Upper lobe of right lung (tissue), 1 donor: ENCODE results near the gene RBBP8NL. TPM values are rescaled to one million over a fixed set of nuclear protein-coding genes. Genes with fewer than 3 reads are reported as not detected.
A peak's percentile ranks its signal among the peaks of the same experiment; 100 is the strongest.

ENCODE experiments used
- ATAC-seq: fragments of 200-7000 bp; cut with Tn5 transposase; one replicate; pipeline ENCODE4 v1.9.1; 2020; ENCODE audit warnings: mild to moderate bottlenecking, moderate library complexity
- DNase-seq: peaks from one replicate; pipeline ENCODE4 v3.0.0-alpha.2; 2020
- H3K27ac ChIP-seq: fragments of 200-600 bp; one replicate; pipeline ENCODE4 v1.8.0; 2022
- H3K27me3 ChIP-seq: fragments of 200-600 bp; one replicate; pipeline ENCODE4 v1.8.0; 2022; ENCODE audit warnings: mild to moderate bottlenecking
- H3K36me3 ChIP-seq: fragments of 200-600 bp; one replicate; pipeline ENCODE4 v1.8.0; 2022
- H3K4me1 ChIP-seq: fragments of 200-600 bp; one replicate; pipeline ENCODE4 v1.8.0; 2022
- H3K4me3 ChIP-seq: fragments of 200-600 bp; one replicate; pipeline ENCODE4 v1.8.0; 2022; ENCODE audit warnings: mild to moderate bottlenecking
- H3K9me3 ChIP-seq: fragments of 200-600 bp; one replicate; pipeline ENCODE4 v1.8.0; 2022
- intact Hi-C: fragments of 100-400 bp; cut with DNase I; formaldehyde crosslinking; loops from one replicate; pipeline ENCODE4 v1.11.0; 2022
- total RNA-seq: library from RNA; stranded (reverse); fragmentation: NEBNext Ultra II Directional; extraction: Animal tissue kit (Norgen Biotek cat#: 25700); gene quantifications from one replicate; pipeline ENCODE4 v1.2.1, GENCODE V29; 2021
- TF ChIP-seq, protein P1 (sequence below): fragments of 200-600 bp; IDR thresholded peaks from one replicate; pipeline ENCODE4 v1.8.0; 2022; ENCODE audit warnings: antibody characterized with exemption
- donor health status: DM: no; HTN: yes; CAD: no; lungs with severe emphysema.

The RBBP8NL gene
- total RNA-seq, 1 donor from 2014 or later = 0.64 TPM

DNA sequence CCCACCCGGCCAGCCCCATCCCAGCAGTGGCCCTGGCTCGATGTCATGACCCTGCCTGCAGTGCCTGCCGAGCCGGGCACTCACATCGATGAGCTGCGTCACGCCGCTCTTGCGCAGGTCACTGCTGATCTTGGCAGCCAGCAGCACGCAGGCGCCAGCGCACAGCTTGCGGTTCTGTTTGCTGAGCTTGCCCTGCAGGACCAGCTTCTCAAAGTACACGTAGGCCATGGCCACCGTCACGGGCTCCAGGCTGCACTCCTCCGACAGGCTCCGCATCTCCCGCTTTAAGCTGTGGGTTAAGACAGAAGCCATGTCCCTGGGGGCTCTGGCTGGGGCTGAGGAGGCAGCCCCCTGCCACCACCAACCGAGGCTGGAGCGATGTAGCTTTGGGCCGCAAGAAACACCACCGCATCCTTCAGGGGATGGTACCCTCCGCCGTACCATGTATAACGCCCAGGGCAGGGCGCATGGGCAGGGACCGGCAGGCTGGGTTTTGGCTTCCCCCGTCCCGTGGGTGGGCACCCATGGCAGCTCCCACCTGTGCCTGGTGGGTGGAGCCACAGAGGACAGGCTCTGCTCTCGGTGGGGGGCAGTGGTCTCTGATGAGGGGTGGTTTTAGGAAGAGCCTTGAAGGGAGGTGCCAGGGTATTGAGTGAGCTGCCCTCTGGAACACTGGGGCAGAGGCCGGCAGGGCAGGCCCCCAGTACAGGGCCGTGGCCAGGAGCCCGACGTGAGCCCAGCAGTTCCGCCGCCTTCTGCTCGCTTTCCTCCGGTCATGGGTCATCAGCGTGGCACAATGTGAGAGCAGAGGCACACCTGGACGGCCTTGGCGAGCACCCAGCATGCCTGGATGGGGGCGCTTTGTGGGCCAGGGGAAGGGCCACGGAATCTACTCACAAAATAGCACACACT is 35.9 kb downstream of the RBBP8NL start:
- Histone ChIP-seq H3K36me3 (peaks cover 29% of the 10 kb centered on the region), H3K27ac (no peak overlapping the region), H3K4me1 (peaks cover 9% of the 10 kb centered on the region), H3K27me3 (no peaks in the 10 kb centered on the region), H3K9me3 (no peaks in the 10 kb centered on the region), H3K4me3 (no peak overlapping the region)
- TF ChIP-seq, protein P1, sequence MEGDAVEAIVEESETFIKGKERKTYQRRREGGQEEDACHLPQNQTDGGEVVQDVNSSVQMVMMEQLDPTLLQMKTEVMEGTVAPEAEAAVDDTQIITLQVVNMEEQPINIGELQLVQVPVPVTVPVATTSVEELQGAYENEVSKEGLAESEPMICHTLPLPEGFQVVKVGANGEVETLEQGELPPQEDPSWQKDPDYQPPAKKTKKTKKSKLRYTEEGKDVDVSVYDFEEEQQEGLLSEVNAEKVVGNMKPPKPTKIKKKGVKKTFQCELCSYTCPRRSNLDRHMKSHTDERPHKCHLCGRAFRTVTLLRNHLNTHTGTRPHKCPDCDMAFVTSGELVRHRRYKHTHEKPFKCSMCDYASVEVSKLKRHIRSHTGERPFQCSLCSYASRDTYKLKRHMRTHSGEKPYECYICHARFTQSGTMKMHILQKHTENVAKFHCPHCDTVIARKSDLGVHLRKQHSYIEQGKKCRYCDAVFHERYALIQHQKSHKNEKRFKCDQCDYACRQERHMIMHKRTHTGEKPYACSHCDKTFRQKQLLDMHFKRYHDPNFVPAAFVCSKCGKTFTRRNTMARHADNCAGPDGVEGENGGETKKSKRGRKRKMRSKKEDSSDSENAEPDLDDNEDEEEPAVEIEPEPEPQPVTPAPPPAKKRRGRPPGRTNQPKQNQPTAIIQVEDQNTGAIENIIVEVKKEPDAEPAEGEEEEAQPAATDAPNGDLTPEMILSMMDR = no peak
- ATAC-seq = no peak
- no peak for DNase-seq
- intact Hi-C loops = no loop called here

DNA sequence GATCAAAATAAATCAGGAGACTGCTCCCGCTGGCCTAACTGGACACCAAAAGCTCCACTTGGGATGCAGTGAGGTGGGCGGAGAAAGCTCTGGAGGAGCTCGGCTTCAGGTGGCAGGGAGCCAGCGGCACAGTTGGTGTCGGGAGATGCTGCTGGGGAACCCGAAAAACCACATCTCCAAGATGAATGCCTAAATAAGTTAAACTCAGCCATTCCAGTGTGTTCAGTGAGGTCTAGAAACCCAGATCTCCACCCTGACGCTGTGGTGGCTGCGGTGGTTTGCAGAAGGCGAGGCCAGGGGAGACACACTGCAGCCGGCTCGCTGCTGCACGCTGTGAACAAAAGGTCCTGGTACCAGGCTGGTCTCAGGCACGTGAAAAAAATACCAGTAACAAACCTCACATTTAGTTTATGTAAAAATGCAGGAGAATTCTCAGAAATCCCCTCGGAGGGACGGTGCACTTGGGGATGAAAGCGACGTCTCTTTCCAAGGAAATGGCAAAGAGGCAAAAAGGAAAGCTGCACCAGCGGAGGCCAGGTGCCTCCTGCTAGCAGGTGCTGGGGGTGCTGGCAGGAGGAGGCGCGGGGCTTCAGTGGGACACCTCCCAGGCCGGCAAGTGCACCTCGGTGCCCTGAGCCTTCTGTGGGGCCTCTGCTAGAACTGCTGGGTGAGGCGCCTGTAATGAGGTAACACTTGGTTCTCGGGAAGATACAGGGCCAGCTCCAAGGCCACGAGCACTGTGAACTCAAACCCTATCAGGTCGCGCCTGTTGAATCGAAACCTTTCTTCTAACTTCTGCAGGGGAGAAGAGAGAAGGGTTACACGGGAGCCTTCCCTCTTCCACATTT is 36.8 kb downstream of the RBBP8NL start:
- DNase-seq = no peak
- no peaks in the 10 kb centered on the region for H3K9me3 ChIP-seq
- no peak for ATAC-seq
- TF ChIP-seq, protein P1 = no peak
- H3K4me1 ChIP-seq = peaks cover 9% of the 10 kb centered on the region
- no peak overlapping the region for H3K27ac ChIP-seq
- intact Hi-C loops = no loop called here
- no peak overlapping the region for H3K4me3 ChIP-seq
- peaks cover 29% of the 10 kb centered on the region for H3K36me3 ChIP-seq
- H3K27me3 ChIP-seq = no peaks in the 10 kb centered on the region

DNA sequence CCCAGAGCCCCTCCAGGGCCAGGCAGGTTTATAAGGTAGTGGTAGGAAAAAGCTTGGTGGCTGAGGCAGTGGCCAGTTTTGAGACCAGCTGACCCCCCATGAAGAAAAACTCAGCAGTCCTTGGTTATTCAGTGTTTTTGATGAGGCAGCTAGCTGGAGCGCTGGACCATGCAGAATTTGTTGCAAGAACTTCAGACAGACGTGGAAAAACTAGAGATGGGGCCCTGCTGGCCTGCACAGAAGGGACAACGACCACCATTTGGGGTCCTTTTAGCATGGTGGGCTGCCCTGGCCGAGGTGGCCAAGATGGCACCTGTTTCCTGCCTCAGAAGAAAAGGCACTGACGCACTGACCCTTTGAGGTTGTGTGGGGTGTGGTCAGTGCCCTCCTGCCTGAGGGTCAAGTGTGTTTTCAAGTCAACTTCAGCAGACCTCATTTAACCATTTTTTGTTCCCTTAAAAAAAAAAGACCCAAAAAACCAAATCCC is 37.7 kb downstream of the RBBP8NL start:
- H3K4me1 ChIP-seq = peaks cover 9% of the 10 kb centered on the region
- H3K9me3 ChIP-seq = no peaks in the 10 kb centered on the region
- no peak overlapping the region for H3K4me3 ChIP-seq
- intact Hi-C loops = no loop called here
- H3K27ac ChIP-seq = no peak overlapping the region
- H3K27me3 ChIP-seq = no peaks in the 10 kb centered on the region
- ATAC-seq (no peak), DNase-seq (no peak)
- TF ChIP-seq, protein P1 = no peak
- peaks cover 29% of the 10 kb centered on the region for H3K36me3 ChIP-seq

DNA sequence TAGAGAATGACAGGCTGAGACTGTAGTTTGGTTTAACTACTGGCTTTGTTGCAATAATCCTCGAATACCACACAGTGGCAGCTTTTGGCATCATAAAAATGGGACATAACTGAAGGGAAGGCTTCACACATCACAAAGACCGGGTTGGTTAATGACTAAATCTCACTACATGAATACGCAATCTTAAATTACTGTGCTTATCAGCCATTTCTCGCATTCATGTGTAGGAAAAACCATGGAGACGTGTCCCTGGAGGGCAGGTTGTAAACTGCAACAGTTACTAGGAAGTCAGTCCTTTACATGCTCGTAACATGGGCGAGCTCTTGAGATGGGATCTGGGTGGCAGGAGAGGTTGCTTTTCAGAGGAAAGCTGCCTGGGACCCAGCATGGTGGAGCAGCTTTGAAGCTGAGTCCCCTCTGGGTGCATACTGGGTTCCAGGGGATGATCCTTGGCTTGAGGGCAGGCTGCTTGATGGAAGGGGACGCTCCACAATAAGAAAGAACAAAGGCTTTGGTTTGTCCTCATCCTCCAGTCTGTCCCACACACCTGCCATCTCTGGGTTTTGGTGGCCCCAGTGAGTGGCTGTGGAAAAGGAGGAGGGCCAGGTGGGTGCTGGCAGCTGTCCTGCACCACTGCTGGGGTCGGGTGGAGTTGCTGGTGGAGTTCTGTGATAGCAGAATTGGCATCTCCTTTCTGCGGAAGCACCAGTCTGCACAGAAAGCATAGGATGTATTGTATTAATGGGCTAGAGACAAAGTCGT is 38.3 kb downstream of the RBBP8NL start:
- TF ChIP-seq, protein P1 = no peak
- intact Hi-C loops = no loop called here
- Histone ChIP-seq H3K27ac (no peak overlapping the region), H3K4me1 (peaks cover 9% of the 10 kb centered on the region), H3K4me3 (no peak overlapping the region), H3K27me3 (no peaks in the 10 kb centered on the region), H3K36me3 (peaks cover 29% of the 10 kb centered on the region), H3K9me3 (no peaks in the 10 kb centered on the region)
- no peak for DNase-seq
- ATAC-seq = no peak

DNA sequence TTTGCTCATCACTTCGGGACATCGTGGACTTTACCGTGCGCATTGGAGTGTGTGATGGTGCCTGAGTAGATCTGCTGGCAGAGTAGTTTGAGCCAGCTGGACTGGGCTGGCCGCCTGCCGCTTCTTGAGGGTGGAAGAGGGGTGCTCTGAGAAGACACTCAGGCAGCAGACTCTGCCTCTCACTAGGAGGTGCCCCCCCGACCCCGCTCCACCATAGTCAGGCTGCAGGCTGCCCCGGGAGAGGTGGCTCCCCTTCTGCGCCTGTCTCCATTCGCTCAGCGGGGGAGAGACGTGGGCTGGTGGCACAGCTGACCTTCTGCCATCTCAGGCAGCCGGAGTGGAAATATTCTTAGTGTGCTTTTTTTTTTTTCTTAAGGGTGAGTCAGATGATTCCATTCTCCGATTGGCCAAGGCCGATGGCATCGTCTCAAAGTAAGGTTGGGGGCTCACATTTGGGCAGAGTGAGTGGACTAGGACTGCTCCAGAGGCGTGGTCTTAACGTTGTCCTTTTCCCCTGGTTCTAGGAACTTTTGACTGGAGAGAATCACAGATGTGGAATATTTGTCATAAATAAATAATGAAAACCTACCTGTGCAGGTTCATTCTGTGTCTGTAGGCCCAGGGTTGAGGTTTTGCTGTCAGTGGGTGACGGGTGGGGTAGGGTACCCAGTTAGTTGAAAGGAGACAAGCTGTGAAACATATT is 39.3 kb downstream of the RBBP8NL start:
- peak overlapping the region; percentile 100 for H3K4me3 ChIP-seq
- peaks cover 9% of the 10 kb centered on the region for H3K4me1 ChIP-seq
- DNase-seq = no peak
- TF ChIP-seq, protein P1 = no peak
- H3K9me3 ChIP-seq = no peaks in the 10 kb centered on the region
- H3K27me3 ChIP-seq = no peaks in the 10 kb centered on the region
- no peak for ATAC-seq
- intact Hi-C loops = no loop called here
- peaks cover 29% of the 10 kb centered on the region for H3K36me3 ChIP-seq
- no peak overlapping the region for H3K27ac ChIP-seq
